Subcutaneous adipose tissue (tissue), 4 donors: Measurements from ENCODE around the gene CAD. TPM values are rescaled to one million over a fixed set of nuclear protein-coding genes. Genes with fewer than 3 reads are reported as not detected.

ENCODE experiments used
- CTCF ChIP-seq: fragments of 450-650 bp; IDR thresholded peaks from one replicate; pipeline ENCODE4 v1.5.1; 2016; ENCODE audit warnings: low read depth, mild to moderate bottlenecking, control low read depth, antibody characterized with exemption, moderate library complexity
- total RNA-seq, 4 donors: library from RNA; depleted of rRNA; stranded (reverse); fragments of >200 nt; gene quantifications; one replicate each; pipeline ENCODE4 v1.1.0, GENCODE V29; 2016

Gene CAD
- total RNA-seq, 4 donors from 2014 or later, result 10.2 to 17.3 (median 13.9) TPM

GRCh38 chr2:27245116-27245515, 27.9 kb downstream of the CAD start:
- TF ChIP-seq CTCF, result no peak

GRCh38 chr2:27245626-27246025, 28.5 kb downstream of the CAD start:
- no peak for TF ChIP-seq CTCF

DNA sequence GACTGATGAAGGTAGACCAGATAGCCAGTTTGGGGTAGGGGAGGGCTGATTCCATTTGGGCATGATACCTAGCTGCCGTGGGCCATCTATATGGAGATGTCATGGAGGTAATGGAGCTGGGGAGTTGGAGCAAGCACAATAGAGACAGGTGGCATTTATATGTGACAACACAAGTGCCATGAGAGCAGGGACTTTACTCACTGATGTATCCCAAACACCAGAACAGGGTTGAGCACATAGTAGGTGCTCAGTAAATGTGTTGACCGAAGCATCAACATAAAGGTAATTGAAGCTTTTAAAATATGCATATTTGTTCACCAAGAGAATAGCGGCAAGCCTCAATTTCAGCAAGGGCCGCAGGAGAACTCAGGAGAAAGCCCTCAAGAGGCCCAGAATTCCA, 30.7 kb downstream of the CAD start:
- TF ChIP-seq CTCF, result no peak

DNA sequence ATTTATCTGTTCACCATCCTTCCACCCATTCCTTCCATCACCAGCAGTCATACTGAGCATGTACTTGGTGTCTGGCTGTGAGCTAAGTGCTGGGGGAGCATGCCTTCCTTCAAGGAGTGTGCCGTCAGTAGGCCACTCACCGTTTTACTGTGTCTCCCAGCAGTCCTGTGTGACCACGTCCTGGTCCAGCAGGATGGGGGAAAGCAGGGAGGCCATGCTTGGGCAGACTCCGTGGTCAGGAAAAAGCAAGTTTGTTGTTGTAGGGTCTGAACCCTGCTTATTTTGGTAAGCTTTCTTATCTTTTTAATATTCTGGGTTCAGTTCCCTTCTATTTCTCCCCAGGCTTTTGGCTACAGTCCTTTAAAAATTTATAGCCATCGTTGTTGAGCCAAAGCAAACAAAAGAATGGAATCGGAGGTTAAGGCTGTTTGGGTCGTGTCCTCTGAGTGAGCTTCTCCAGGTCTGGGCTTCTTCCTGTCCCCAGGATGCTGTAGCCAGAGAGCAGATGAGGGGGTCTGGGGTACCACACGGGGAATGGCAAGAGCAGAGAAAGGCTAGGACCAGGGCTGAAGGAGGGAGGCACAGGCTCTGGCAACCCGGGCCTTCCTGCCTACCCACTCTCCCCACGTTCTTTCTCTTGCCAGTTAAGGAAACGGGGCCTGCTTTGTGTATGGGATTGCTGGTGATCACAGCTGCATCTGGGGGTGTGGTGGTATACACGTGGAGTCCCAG, 32.2 kb downstream of the CAD start:
- TF ChIP-seq CTCF, result no peak

DNA sequence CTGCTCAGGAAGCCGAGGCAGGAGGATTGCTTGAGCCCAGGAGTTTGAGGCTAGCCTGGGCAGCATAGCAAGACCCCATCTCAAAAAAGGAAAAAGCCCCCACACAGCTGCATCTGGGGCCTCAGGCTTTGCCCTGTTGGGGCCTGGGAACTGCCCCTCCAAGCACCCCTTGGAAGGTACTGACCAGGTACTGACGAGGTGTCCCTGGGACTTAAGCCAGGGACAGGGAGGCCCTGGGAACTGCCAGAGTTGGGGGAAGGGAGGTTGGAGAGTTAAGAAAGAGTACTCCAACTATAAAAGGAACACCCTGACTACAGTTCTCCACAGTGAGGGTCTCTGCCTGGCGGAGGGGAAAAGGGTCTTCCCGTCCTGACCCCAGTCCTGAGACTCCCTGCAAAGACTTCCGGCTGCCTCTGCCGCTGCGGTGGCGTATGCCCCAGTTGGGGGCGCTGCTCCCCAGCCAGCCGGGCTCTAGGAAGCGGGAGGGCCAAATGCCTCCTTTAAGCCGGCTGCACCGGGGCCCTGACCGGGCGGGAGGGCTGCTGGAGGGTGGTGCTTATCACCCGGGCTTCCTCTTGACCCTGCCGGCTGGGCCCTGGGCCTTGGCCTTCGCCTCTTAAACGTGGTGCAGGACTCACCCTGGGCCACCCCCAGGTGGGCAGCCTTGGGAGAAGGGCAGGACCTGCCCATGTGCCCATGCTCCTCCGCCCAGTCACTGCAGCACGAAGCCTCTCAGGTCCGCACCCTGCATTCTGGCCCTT, 32.9 kb downstream of the CAD start:
- no peak for TF ChIP-seq CTCF

- TF ChIP-seq CTCF, result no peak
Observed at GRCh38 chr2:27250652-27251379, 33.6 kb downstream of the CAD start.

GRCh38 chr2:27251766-27252165, 34.6 kb downstream of the CAD start:
- no peak for TF ChIP-seq CTCF
